Limb (tissue), 2 donors: ENCODE data around the gene SLC25A12.
A peak's percentile ranks its signal among the peaks of the same experiment; 100 is the strongest.
"Not testable (repeated sequence)": the region's sequence is repeated elsewhere in the genome, so short reads cannot be mapped to it uniquely, and the experiment has no call there.

Experiments used
- DNase-seq, 2 donors: peaks; one replicate each; pipeline ENCODE4 v3.0.0-alpha.2; 2016; ENCODE audit errors: extremely low spot score in 2 of 2

SLC25A12 gene

DNA sequence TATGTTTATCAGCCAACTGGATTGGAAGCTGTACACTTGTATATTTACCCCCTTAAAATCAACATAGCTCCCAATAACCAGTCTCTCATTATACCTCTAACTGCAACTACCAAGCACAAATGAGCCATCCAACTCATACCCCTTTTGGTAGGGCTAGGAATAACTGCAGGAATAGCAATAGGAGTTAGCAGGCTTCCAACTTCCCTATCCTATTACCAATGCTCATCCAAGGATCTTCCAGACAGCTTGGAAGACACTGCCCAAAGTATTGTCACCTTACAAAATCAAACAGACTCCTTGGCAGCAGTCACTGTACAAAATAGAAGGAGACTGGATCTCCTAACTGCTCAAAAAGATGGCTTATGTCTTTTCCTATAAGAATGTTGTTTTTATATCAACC, 61.6 kb downstream of the SLC25A12 start:
- no peak for DNase-seq

DNA sequence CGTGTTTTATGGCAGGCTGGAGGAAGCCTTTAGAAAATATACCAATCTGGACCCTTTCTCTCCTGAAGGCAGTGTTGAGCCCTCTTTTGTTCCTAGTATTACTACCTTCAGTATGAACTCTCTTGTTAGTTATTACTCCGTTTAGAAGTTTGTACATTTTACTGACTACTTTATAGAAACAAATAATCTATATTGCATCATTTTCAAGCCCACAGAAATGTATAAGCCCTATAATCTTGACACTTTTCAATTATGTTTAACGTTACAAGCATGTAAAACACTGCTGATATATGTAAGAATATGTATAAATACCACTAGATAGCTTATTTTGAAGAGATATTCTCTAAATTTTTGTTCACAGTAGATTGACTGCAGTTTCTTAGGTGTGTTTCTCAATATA, 64.0 kb downstream of the SLC25A12 start:
- no peak for DNase-seq

DNA sequence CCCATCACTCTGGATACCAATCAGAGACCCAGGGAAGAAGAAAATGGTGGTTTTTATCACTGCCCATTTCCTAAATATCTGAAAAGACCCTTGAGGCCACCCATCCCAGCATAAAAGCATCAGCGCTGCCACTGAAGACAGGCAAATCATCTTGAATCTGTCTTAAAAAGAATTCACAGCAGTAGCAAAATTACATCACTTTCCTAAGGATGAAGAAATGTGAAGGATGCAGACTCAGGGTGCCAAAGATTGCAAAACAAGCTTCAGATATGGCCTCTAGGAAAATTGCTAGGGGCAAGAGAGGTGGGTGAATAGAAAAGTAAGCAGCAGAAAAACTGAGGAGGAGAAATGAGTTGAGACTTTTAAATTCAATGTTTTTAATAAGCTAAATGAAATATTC, 70.0 kb downstream of the SLC25A12 start:
- no peak for DNase-seq

DNA sequence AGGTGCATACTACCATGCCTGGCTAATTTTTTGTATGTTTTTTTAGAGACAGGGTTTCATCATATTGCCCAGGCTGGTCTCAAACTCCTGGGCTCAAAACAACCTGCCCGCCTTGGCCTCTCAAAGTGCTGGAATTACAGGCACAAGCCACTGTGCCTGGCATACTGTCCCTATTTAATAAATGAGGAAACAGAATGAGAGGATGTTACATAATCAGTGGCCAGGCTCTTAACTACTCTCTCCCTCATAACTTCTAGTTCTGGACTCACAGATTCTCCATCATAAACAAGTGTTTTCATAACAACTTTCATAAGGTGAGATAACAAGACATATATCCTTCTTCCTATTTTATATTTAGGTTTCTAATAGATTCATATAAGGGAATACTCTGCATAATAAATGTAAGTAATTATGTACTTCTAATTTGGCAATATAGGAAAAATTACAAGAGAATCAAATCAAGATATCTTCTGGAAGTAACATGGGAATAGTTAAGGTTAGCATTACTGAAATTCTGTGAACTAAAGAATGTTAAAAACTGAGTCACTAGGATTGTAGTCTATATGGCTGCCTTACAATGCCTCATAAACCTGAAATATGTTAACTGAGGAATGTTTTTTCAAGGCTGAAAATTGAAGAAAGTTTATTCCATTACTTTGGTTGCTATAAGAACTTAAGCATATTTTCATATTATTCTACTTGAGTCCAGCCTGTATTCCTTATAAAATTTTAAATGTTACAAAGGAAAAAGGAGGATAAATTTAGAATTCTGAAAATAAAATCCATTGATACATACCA, 71.3 kb downstream of the SLC25A12 start:
- no peak for DNase-seq

DNA sequence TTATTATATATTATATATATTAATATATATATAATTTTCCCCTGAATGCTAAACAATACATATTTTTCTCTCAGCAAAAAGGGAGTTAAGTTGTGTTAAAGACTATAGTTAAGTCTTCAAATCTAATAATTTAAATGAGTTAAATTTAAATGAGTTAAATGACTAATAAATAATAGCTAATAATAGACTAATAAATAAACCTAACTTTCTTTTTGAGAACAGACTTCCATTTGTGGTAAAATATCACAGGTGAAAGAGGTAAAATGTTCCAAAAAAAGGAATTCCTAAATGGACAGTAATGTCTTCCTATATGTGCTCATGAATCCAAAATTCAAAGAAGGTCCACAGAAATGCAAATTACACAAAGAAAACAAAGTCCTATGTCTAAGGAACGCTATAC, 74.6 kb downstream of the SLC25A12 start:
- DNase-seq = no peak

DNA sequence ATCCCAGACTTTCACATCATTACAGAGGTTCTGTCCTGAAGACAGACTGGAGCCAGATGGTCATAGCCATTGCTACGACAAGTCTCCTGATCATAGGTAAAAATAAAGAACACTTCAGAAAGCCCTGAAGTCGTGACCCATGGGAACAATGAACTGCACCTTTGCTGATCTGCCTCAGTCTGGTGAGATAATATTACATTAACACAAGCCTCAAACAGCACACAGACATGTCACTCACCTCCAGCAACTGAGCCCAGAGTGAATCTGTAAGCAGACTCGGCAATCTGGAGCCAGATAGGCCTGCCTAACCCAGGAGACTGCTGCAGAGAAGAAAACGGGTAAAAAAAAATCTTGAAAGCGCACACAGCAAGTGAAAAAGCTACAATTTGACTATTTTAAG, 79.2 kb downstream of the SLC25A12 start:
- no peak for DNase-seq

DNA sequence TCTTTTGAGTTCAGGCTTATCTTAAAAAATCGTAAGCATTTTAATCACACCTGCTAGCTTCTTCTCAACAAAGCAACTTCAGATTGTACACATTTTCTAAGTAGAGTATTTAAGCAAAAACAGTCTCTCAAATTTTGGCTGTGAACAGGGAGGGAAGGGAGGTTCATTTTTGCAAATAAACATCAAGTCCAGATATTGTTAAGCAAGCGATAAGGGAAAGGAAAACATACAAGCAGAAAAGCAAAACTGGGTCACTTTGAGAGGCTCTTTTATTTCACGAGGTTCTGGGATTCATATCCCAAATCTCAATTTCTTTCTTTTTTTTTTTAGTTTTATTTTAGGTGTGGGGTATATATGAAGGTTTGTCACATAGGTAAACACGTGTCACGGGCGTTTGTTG, 79.9 kb downstream of the SLC25A12 start:
- DNase-seq = no peak

DNA sequence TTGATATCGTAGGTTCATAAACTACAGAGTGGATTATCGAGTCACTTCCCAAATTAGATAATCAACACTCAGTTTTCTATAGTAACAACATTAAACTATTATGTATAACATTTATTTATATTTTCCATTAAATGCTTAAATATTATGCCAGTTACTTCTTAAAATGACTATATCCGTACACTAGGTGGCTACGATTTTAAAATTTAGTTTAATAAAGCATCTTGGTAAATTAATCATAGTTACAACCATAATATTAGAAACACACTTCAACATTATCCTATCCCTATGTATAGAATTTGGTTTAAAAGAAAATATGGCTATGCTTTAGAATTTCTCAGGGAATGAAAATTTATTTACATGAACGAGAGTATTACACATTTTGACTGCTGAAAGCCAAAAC, 80.3 kb downstream of the SLC25A12 start:
- DNase-seq = no peak

DNA sequence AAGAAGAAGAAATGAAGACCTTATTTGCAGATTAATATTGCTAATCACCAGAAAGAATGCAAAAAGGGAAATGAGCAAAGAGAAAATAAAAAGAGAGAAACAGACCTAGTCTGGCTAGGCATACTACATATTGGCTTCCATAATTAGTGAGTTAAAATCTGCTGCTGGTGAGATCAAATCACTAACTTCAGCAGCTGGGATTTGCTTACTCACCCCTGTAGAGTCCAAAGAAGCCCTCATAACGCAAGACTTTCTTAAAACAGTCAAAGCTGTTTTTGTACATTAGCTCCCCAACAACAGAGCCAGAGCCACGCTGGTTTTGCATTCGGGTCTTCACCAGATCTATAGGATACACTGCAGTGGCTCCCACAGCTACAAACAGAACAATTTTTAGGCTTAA, 80.9 kb downstream of the SLC25A12 start:
- DNase-seq = no peak

DNA sequence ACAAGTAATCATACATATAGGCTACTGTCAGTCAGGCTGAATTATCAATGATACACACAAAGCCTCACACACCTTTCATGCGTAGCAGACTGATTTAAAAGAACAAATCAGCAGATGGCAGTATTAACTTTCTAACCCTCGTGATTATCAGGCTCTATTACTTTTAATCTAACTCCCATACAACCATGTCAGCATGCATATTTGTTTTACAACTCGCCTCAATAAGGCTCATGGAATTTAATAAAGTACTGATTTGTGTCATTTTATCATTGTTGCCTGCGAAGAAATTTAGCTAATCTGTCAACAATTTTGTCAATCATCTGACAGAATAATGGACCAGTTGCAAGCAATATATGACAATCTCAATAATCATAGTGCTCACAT, 82.8 kb downstream of the SLC25A12 start:
- peak in 1 of 2 donors; percentile 32 for DNase-seq

DNA sequence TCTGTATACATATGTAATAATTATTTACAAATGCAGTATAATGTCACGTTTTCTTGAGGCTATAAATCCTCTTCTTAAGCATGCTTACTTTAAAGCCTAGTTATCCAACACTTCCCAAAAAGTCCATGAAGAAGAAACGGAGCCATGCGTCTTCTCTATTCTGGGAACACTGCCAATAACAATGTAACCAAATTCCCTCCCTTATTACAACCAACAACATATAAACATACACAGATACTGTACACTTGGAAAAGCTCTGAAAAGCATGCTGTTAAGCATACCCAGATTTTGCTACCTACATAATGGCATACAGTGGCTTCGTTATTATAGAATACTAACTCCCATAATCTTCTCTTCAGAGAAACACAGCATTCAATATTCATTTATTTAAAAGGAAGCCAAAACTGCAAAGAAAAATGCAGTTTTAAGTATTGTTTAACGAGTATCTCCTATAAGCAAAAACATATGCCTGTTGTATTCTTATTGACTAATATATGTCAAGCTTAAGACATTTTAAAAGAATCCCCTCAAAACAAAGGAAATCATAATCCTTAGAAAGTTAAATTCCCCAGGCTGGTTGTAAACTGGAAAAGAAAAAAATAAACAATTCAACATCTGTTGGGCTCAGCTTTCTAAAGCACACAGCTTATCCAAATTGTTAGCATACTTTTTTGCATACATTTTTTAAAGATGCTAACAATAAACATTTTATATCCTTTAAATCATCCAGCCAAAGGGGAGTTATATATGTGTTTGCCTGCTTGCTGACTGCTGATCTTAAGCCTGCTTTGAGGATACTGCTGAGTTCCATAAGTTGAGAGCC, 83.4 kb downstream of the SLC25A12 start:
- peak in 1 of 2 donors; percentile 71 for DNase-seq

DNA sequence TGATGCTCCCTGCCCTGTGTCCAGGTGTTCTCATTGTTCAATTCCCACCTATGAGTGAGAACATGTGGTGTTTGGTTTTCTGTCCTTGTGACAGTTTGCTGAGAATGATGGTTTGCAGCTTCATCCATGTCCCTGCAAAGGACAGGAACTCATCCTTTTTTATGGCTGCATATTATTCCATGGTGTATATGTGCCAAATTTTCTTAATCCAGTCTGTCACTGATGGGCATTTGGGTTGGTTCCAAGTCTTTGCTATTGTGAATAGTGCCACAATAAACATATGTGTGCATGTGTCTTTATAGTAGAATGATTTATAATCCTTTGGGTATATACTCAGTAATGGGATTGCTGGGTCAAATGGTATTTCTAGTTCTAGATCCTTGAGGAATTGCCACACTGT, 85.2 kb downstream of the SLC25A12 start:
- DNase-seq = not testable (repeated sequence)

DNA sequence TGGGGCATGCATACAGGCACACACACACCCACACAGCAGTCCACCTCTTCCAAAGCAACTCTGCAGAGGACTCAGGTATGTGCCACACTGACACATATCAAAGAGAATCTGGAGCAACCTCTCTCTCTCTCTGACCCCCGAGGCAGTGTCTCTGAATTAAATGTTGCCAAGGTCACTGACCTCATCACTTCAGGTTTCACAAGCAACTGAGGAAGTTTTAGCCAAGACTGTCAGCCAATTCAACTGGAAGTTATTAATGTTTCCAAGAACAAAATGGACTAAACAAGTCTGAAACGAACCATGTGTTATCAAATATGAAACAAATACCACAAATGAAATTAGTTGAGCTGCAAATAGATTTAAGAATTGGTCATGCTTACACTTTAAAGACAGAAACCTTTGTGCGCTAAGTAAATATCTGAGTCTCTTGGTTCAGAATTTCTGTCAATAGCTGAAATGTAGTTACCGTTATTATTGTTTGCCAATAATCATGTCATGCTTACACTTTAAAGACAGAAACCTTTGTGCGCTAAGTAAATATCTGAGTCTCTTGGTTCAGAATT, 86.1 kb downstream of the SLC25A12 start:
- DNase-seq = no peak

DNA sequence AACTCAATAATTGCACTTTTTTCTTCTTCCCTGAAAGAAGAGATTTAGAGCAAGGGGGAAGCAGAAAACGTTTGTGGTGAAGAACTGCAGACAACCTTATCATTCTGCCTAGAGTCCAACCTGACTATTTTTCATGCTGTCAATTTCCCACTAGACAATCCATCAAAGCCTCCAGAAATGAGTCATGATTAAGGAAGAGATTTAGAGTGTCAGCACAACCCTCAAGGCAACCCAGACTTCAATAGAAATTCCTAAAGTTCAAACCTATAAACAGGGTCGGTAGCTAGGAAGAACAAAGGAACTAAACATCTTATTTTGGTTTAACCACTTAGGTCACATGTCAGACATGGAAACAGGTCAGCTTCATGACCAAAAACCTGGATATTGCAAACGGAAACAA, 86.9 kb downstream of the SLC25A12 start:
- DNase-seq = no peak

DNA sequence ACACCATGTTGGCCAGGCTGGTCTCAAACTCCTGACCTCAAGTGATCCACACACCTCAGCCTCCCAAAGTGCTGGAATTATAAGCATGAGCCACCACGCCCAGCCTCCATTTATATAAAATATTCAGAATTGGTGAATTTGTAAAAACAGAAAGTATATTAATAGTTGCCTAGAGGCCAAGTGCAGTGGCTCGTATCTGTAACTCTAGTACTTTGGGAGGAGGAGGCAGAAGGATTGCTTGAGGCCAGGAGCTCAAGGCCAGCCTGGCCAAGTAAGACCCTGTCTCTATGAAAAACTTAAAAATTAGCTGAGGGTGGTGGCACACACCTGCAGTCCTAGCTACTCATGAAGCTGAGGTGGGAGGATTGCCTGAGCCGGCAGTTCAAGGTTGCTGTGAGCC, 89.6 kb downstream of the SLC25A12 start:
- DNase-seq = no peak

DNA sequence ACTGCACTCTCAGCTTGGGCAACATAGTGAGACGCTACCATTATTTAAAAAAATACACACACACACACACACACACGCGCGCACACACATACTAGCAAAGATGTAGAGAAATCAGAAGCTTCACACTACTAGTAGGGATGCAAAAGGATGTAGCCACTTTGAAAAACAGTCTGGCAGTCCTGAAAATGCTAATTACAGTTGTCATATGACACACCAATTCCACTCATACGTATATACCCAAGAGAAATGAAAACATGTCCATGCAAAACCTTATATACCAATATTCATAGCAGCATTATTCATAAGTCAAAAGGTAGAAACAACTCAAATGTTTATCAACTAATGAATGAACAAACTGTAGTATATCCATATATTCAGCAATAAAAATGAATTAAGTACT, 90.3 kb downstream of the SLC25A12 start:
- DNase-seq = no peak

DNA sequence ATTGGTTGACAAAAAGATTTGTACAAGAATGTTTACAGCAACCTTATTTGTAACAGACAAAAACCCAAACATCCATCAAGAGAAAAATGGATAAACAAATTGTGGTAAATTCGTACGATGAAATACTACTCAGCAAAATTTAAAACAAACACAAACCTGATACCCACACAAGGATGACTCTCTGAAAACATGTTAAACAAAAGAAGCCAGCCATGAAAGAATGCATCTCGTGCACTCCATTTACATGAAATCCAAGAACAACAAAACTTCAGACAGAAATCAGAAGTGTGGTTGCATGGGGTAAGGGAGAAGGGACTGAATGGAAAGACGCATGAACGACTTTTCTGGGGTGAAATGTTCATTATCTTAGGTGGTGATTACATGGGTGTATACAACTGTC, 93.4 kb downstream of the SLC25A12 start:
- no peak for DNase-seq

DNA sequence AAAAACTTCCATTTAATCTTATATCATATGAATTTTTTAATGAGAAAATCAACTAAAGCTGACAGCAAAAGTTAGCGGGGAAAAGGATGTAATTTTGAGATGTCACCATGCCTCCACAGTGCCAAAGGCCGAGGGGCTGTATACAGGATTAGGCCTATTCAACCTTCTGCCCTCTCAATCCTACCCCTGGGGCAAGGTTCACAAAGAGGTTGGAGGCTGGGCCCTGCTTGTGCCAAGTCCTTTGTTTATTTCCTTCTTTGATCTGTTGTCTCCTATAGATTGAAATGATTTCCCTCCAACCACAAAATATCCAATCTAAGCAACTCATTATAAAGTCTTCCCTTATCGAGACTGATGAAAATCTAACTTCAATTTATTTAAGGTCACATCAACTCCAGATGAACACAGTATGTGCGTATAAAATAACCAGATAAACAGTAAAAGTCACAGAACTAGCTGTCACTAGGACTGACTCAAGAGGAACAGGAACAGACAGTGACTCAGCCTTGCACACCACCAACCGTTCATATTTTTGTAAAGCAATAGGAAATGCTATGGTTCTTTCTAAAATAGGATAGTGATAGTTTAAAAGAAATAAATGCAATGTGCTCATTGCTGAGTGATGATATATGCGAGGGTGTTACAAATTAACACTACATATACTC, 95.8 kb downstream of the SLC25A12 start:
- no peak for DNase-seq

DNA sequence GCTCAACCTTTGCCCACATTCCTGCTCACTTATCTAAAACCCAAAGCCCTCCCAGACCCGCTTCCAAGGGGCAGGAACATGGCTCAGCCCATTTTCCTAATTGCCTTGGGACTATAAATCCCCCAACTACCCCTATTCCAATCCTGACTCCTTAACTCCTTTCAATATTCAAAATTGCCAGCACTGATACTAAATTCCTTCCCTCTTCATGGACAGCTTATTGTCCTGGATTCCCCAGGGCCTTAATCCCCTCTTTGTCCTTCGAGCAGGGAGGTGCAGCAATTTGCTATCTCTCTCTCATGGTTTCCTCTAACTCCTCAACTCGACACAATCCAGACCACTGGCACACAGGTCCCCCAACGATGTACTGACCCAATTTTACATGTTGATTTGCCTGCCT, 99.1 kb downstream of the SLC25A12 start:
- no peak for DNase-seq

DNA sequence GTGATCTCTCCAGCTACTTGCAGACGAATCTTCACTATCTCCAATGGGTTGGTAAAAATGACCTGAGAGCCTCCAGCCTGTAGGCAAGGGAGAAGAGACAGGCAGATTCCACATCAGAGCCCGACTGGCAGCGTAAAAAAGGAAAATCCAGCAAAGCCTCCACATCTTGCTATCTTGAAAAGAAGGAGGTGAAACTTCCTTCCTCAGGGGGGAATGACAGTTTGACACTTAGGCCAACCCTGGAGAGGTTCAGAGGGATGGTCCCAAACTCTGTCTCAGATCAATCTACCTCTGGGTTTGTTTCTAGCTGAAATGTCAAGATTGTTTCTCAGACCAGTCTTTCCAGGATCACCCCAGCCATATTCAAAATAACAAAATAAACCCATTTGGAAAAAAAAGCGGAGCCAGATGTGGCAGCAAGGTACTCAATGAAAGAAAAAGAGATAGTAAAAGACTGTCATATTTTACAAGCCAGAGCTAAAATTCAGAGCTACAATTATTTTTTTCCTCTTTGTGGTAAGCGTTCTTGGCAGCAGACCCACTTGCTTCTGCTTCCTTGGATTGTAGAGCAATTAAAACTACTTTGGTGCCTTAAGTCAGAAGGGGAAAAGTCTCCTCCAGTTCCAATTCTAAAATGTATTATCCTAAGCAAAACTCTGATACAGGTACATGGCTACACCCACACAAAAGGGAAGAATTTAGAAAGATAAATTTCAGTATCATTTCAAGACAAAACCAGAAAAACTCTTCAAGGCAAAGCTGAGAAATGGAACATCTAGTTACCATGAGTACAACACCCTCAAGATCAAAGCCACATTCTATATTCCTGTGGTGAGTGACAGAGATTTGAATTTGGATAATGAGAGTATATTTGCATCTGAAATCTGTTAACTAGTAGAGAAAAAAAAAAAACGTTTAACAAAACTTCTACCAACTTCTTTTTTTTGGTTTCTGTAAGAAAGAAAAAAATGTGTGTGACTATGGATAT, 100.1 kb downstream of the SLC25A12 start:
- no peak for DNase-seq
